Measurements from ENCODE around the gene NDUFS6. TPM values are rescaled to one million over a fixed set of nuclear protein-coding genes. Genes with fewer than 3 reads are reported as not detected.
A peak's percentile ranks its signal among the peaks of the same experiment; 100 is the strongest.
"Not testable (repeated sequence)": the region's sequence is repeated elsewhere in the genome, so short reads cannot be mapped to it uniquely, and the experiment has no call there.

The NDUFS6 gene
- total and polyA plus RNA-seq, 8 donors, result 26.8 to 55.8 (median 40.7) TPM

DNA sequence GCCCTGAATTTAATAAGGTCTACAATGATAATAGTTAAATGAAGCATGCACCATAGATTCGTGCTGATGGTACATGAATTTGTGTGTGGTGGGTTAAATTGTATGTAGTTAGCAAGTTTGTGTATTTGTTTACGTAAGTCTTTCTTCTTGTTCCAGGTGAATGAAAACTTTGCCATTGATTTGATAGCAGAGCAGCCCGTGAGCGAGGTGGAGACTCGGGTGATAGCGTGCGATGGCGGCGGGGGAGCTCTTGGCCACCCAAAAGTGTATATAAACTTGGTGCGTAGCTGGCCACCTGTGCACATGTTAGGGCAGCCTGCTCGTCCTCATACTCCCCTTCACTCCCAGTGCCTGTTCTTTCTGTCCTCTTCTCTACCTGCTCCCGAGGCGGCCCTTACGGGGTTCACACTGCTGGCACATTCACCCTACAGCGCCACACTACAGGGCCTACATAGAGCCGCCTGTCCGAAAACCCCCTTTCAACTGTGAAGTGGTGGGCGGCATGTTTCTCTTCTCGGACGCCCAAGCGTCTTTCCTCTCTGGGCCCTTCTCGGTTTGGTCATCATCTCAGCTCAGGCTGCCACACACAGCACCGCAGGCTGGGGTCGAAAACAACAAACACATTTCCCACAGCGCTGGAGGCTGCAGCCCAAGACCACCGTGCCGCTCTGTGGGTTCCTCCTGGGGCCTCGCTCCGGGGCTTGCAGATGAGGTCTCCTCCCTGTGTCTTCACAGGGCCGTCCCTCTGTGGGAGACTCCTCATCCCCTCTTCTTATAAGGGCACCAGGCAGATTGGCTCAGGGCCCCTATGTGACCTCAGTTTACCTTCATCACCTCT, 13.2 kb downstream of the NDUFS6 start:
- DNase-seq, result peak in 1 of 4 donors; percentile 42
- H3K27ac ChIP-seq, result no peak overlapping the region
- ATAC-seq, result no peak
- H3K36me3 ChIP-seq, result peaks cover 0 to 95% of the 10 kb centered on the region in 2 donors
- intact Hi-C loops (cut with DNase I), result no loop called here
- H3K9me3 ChIP-seq, result no peaks in the 10 kb centered on the region
- TF ChIP-seq, protein P1, sequence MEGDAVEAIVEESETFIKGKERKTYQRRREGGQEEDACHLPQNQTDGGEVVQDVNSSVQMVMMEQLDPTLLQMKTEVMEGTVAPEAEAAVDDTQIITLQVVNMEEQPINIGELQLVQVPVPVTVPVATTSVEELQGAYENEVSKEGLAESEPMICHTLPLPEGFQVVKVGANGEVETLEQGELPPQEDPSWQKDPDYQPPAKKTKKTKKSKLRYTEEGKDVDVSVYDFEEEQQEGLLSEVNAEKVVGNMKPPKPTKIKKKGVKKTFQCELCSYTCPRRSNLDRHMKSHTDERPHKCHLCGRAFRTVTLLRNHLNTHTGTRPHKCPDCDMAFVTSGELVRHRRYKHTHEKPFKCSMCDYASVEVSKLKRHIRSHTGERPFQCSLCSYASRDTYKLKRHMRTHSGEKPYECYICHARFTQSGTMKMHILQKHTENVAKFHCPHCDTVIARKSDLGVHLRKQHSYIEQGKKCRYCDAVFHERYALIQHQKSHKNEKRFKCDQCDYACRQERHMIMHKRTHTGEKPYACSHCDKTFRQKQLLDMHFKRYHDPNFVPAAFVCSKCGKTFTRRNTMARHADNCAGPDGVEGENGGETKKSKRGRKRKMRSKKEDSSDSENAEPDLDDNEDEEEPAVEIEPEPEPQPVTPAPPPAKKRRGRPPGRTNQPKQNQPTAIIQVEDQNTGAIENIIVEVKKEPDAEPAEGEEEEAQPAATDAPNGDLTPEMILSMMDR (IDR thresholded peaks at IDR 0.05), result no peak
- no peaks in the 10 kb centered on the region for H3K27me3 ChIP-seq
- no peaks in the 10 kb centered on the region for H3K4me1 ChIP-seq
- no peak overlapping the region for H3K4me3 ChIP-seq

DNA sequence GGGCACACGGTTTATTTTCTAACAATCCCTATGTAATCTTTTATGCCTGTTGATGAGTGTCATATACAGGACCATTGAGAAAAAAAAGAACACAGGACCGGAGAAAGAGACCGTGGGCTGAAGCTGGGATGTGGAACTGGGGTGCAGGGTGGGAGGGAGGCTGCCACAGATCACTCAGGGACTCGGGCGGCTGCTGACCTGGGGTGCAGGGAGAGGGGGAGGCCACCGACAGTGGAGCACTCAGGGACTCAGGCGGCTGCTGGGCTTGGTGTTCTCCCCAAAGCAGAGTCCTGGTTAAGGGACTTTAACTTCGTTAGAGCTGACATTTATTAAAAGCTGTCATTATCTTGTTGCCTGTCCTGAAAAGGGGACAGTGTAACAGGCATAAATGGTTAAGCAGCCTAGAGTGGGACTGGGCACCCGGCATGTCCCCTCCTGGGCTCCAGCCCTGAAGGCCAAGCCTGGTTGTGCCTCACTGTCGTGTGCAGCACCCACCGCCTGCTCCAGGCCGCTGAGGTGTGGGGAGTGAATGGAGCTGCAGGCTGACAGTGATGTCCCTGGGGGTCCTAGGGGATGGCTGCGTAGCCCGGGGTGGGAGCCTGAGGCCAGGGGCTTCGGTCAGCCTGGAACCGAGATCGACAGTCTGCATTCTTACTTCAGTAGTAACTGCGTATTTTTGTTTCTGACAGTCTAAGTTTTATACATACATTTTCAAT, 14.0 kb downstream of the NDUFS6 start:
- intact Hi-C loops (cut with DNase I), result no loop called here
- H3K36me3 ChIP-seq, result peaks cover 0 to 95% of the 10 kb centered on the region in 2 donors
- TF ChIP-seq, protein P1 (IDR thresholded peaks at IDR 0.05), result no peak

DNA sequence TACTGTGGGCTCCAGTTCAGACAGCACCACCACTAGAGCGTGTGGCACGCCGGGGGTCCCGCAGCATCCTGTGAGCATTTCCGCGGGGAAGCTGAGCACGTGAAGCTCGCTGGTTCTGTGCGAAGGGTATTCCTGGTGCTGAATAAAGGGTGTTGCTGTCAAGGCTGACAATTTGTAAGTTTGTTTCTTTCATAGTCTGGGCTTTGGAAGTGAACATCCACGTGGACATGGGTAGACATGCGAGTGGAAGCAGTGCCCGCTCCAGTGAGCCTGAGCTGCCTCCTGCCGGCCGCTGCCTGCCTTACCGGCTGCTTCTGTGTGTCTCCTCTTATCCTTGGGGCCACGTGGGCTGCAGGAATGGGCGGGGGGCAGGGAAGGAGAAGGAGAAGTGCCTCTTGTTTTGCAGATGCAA, 14.7 kb downstream of the NDUFS6 start:
- no peak overlapping the region for H3K27ac ChIP-seq
- TF ChIP-seq, protein P1 (IDR thresholded peaks at IDR 0.05), result no peak

More for the DNA sequence above, 14.0 kb downstream of the NDUFS6 start:
- Histone ChIP-seq H3K4me1 (no peaks in the 10 kb centered on the region), H3K27ac (no peak overlapping the region), H3K4me3 (no peak overlapping the region), H3K27me3 (no peaks in the 10 kb centered on the region), H3K9me3 (no peaks in the 10 kb centered on the region)
- ATAC-seq (no peak), DNase-seq (peak in 2 of 4 donors; percentile 27 to 52)

DNA sequence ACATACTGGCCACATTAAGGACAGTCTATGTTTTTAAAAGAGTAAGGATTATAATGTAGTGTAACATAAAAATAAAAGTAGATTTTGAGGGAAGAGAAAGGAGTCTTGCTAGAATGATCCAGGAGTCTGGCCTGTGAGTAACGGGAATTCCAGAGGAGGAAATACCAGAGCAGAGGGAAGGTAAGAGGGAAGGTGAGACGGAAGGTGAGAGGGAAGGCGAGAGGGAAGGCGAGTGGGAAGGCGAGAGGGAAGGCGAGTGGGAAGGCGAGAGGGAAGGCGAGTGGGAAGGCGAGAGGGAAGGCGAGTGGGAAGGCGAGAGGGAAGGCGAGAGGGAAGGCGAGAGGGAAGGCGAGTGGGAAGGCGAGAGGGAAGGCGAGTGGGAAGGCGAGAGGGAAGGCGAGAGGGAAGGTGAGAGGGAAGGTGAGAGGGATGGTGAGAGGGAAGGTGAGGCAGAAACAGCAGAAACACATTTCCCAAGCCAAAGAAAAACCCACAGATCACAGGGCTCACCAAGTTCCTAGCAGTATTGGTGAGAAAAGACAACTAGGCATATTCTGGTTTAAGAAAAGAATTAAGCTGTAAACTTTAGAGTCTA, 15.4 kb downstream of the NDUFS6 start:
- intact Hi-C loops (cut with DNase I); H3K4me3 ChIP-seq; ATAC-seq; H3K27ac ChIP-seq; H3K9me3 ChIP-seq; H3K4me1 ChIP-seq; DNase-seq; H3K27me3 ChIP-seq: not testable (repeated sequence)
- peaks cover 0 to 95% of the 10 kb centered on the region in 2 donors for H3K36me3 ChIP-seq

More for the DNA sequence above, 14.7 kb downstream of the NDUFS6 start:
- intact Hi-C loops (cut with DNase I), result no loop called here
- peak in 2 of 4 donors; percentile 24 to 54 for DNase-seq
- no peak overlapping the region for H3K4me3 ChIP-seq
- H3K9me3 ChIP-seq, result no peaks in the 10 kb centered on the region
- H3K36me3 ChIP-seq, result peaks cover 0 to 95% of the 10 kb centered on the region in 2 donors
- no peak for ATAC-seq
- no peaks in the 10 kb centered on the region for H3K27me3 ChIP-seq
- H3K4me1 ChIP-seq, result no peaks in the 10 kb centered on the region

DNA sequence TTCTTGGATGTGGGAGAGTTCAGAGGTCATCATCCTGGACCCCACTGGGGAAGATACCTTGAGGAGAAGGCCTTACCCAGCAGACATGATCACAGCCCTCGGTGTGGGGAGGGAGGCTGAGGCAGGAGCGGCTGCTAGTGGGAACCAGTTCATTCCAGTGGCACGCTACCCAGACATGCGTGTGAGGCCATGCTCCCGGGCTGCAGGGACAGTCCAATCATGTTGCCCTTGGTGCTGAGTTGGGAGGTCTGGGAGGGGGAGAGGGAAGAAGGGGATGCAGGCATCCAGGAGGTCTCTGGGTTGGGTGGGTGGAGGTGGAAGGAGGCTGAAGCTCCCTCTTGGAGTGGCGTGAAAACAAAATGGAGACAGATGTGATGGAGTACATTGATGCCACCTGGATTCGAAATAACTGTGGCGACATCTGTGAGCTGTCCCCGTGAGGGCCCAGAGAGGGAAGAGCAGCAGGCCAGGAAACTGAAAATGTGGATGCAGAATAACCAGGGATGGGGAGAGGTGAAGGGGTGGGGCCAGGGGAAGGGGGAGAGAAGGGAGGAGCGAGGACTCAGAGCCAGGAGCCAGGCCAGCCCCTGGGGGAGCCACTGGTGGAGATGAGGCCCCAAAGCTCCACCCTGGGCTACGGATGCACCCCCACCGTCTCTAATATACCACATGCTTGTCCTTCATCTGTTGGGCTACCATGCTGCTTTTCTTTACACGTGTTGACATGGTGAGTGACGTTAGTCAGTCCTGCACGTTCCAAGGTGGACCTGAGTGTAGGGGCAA, 16.2 kb downstream of the NDUFS6 start:
- Histone ChIP-seq H3K27me3 (no peaks in the 10 kb centered on the region), H3K9me3 (no peaks in the 10 kb centered on the region), H3K4me1 (no peaks in the 10 kb centered on the region), H3K27ac (no peak overlapping the region), H3K36me3 (peaks cover 0 to 95% of the 10 kb centered on the region in 2 donors), H3K4me3 (no peak overlapping the region)
- intact Hi-C loops (cut with DNase I), result no loop called here
- no peak for ATAC-seq
- peak in 1 of 4 donors; percentile 43 for DNase-seq
- TF ChIP-seq, protein P1 (IDR thresholded peaks at IDR 0.05), result no peak
